Measurements from ENCODE around the gene MAP2K7.
A peak's percentile ranks its signal among the peaks of the same experiment; 100 is the strongest.

The MAP2K7 gene

GRCh38 chr19:7920519-7921301 lies 17.0 kb downstream of the MAP2K7 start:
- H3K4me3 ChIP-seq (ENCODE audit: control insufficient read depth, low read depth, low read length), result peak overlapping the region; percentile 51
- DNase-seq (ENCODE audit: low read depth), result peak; percentile 86
- TF ChIP-seq CTCF (IDR thresholded peaks at IDR 0.05; ENCODE audit: control insufficient read depth, insufficient read depth, low read depth, low read length, missing control alignments), result no peak

GRCh38 chr19:7921302-7921966 lies 17.8 kb downstream of the MAP2K7 start:
- no peak for DNase-seq (ENCODE audit: low read depth)
- no peak for TF ChIP-seq CTCF (IDR thresholded peaks at IDR 0.05; ENCODE audit: control insufficient read depth, insufficient read depth, low read depth, low read length, missing control alignments)
- H3K4me3 ChIP-seq (ENCODE audit: control insufficient read depth, low read depth, low read length), result peak overlapping the region; percentile 51

GRCh38 chr19:7921967-7922835 lies 18.5 kb downstream of the MAP2K7 start:
- no peak for TF ChIP-seq CTCF (IDR thresholded peaks at IDR 0.05; ENCODE audit: control insufficient read depth, insufficient read depth, low read depth, low read length, missing control alignments)
- DNase-seq (ENCODE audit: low read depth), result no peak
- peak overlapping the region; percentile 51; the same call in 1 of the 2 replicates for H3K4me3 ChIP-seq (ENCODE audit: control insufficient read depth, low read depth, low read length)

- DNase-seq (ENCODE audit: low read depth), result no peak
- TF ChIP-seq CTCF (IDR thresholded peaks at IDR 0.05; ENCODE audit: control insufficient read depth, insufficient read depth, low read depth, low read length, missing control alignments), result no peak
- no peak overlapping the region for H3K4me3 ChIP-seq (ENCODE audit: control insufficient read depth, low read depth, low read length)
These were observed 19.1 kb downstream of the MAP2K7 start for GRCh38 chr19:7922836-7923195.

- no peak for TF ChIP-seq CTCF (IDR thresholded peaks at IDR 0.05; ENCODE audit: control insufficient read depth, insufficient read depth, low read depth, low read length, missing control alignments)
- no peak overlapping the region for H3K4me3 ChIP-seq (ENCODE audit: control insufficient read depth, low read depth, low read length)
- DNase-seq (ENCODE audit: low read depth), result no peak
These were observed 19.9 kb downstream of the MAP2K7 start for GRCh38 chr19:7923295-7924191.

All from AG09309 (cell line).